Activated T-helper 1 cell treated with anti-CD3 and anti-CD28 coated beads, Interleukin-2, amount 50 U/mL, for 16 hours (primary cell): Measurements from ENCODE around the gene SCG3.
A peak's percentile ranks its signal among the peaks of the same experiment; 100 is the strongest.

Source experiments
- DNase-seq, 2 donors: peaks; one replicate each; pipeline ENCODE4 v3.0.0-alpha.2; 2020; ENCODE audit warnings: low read depth in 1 of 2, low spot score in 1 of 2

Gene SCG3

DNA sequence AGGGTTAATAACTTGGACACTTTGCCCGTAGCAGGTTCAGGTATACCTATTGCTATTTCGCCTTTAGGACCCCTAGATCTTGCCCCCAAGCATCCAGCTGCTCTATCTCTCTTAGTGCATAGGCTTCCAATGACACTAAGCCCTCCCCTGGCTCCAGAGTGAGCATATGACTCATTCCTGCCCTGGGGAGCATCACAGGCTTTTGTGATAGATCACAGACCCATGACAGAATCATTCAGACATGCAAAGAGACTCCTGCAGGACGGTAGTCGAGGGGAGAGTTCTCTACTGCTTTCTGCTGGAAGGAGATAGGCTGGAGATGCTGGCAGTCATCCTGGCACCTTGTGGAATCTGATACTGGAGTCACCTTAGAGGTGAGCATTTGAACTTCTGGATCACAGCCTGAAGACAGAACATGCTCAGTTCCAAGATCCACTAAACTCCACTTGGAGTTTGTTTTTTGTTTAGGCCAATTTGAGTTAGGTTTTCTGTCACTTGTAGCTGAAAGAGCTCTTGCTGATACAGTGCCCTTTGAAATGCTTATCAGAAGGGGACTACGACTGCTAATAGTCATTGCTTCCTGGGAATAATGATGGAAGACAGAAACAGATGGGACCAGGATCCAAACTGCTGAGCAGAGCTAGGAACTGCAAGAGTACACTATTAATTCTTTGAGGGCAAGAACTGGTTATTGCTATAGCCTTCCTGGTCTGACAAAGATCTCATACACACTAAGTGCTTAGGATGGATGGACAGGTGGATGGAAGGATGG, 45.2 kb downstream of the SCG3 start:
- DNase-seq: peak in 1 of 2 donors; percentile 15

GRCh38 chr15:51727141-51727897, 46.0 kb downstream of the SCG3 start:
- no peak for DNase-seq

GRCh38 chr15:51731549-51732267, 50.4 kb downstream of the SCG3 start:
- no peak for DNase-seq

GRCh38 chr15:51732646-51733045, 51.3 kb downstream of the SCG3 start:
- no peak for DNase-seq

DNA sequence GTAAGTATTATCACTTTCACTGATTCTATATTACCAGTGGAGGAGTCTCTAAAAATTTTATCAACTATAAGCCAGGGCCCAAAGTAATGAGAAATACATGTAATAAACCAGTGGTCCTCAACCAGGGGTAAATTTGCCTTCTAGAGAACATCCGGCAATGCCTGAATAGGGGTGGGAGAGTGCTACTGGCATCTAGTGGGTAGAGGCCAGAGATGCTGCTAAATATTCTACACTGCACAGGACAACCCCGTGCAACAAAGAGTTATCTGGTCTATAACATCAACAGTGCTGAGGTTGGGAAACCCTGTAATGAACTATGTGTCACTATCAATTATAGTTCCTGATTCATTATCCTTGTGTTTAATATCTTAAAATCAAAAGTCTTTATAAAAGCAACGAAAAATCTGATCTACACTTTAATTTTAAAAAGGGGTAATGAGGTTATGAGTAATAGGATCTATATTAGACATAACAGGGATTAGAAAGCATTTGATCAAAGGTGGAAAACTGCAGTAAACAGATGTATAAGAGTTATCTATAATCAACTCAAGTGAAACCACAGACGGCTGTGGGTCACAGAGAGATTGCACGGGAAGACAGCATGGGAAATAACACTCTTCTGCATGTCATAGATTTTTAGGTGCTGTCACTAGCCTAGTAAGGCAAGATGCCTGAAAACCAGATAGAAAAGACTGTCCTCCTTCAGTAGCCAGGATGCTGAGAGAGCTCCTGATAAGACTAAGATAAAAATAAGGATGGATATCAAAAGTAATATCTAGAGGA, 54.1 kb downstream of the SCG3 start:
- DNase-seq: no peak

DNA sequence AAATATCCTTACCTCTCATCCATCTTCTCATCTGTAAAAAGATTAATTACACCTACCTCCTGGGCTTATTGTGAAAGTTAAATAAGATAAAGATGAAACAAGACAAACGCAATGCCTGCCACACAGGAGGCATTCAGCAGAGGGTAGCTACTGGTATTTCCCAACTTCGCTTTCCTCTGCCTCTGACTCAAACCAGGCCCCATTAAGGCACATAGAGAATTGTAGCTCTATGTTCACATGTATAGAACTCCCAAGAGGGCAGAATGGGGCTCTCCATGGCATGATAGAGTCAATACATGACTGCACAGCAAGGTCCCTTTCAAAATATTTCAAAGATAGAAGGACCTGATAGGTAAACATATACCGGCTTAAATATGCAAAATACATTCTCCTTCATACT, 54.8 kb downstream of the SCG3 start:
- no peak for DNase-seq

GRCh38 chr15:51736751-51737521, 55.6 kb downstream of the SCG3 start:
- peak; percentile 31 to 36 for DNase-seq

GRCh38 chr15:51737522-51738305, 56.4 kb downstream of the SCG3 start, which contains the start of gene LYSMD2:
TSS of gene LYSMD2 (minus strand) at chr15:51737655. CDS start at chr15:51737622, 33 bp downstream.
- peak; percentile 23 to 53 for DNase-seq

- no peak for DNase-seq
Measured at GRCh38 chr15:51738553-51738952, 57.2 kb downstream of the SCG3 start.

DNA sequence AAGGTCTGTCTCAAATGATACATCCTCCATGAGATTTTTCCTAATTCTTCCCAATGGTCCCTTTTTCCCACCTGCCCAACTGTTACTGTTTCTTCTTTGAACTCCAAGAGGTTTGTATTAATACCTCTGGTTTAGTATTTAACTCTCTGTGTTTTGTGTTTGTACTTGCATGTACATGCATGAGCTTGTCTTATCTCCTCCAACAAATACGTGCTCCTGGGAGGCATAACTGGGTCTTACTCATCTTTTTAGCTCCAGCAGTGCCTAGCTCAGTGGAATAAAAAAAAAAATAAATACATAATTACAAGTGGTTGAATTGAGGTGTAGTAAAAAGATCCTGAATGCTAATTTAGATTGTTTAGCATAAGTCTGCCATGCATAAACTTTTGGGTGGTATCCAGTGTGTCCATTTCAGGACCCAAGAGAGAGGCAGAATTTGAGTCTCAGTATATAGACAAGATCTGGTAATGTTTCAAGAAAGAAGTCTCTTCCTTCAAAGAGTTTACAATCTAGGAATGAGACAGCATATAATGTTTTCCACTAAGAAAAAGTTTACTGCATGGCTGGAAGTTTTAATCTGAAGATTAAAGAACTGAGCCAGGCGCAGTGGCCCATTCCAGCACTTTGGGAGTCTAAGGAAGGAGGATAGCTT, 57.9 kb downstream of the SCG3 start:
- no peak for DNase-seq

GRCh38 chr15:51749307-51749706, 68.0 kb downstream of the SCG3 start:
- no peak for DNase-seq

DNA sequence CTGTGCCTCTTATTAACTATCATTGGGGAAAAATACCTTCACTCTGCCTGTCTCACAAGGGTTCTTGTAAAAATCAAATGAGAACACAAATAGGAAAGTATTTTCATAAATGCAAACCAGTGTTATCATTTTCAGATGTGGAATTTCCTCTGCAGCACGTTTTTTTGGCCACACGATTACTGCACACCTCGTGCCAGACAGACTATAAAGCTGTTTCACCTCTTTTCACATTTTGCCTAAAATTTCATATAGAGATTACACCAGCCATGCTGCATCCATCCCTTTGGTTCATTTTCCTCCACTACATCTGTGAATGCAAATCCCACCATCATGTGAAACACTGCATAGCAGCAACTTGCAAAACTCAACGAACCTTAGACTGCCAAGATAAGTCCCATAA, 68.9 kb downstream of the SCG3 start:
- DNase-seq: no peak

GRCh38 chr15:51750792-51751696, 69.7 kb downstream of the SCG3 start, which contains the start of gene TMOD2:
TSS of gene TMOD2 (plus strand) at chr15:51751597. CDS start at chr15:51766442, 14,845 bp downstream.
- peak in 1 of 2 donors; percentile 29 for DNase-seq

GRCh38 chr15:51751697-51752683, 70.7 kb downstream of the SCG3 start:
- DNase-seq: no peak

GRCh38 chr15:51752888-51753287, 71.6 kb downstream of the SCG3 start:
- no peak for DNase-seq

- DNase-seq: no peak
Measured at GRCh38 chr15:51754267-51754666, 73.0 kb downstream of the SCG3 start.

DNA sequence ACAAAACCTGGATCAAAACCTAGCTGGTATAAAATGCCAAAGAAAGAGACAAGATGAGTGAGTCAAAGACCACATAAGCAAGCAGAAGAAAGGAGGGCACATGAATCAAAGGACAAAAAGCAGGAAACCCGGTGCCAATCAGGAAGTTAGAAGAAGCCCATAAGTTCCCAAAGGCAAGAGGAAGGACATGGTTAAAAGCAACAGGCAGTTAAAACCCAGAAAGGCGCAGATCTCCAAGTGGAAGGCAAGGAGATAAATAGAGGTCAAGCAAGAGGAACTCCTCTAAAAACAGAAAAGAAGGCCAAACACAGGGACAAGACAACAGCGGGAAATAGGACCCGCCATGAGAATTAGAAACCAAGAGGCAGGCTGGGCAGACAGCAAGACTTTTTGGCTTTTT, 74.5 kb downstream of the SCG3 start:
- no peak for DNase-seq
